Mesenchymal stem cell (in vitro differentiated cells and primary cell): ENCODE measurements around the gene FOXL1.

Experiments used
- DNase-seq: peaks from one replicate; pipeline ENCODE4 v3.0.0-alpha.2; 2013
- H2AFZ ChIP-seq: one replicate; pipeline ENCODE4 v1.6.1; 2013; ENCODE audit warnings: low read depth, mild to moderate bottlenecking, control low read depth, inconsistent platforms, low read length, moderate library complexity
- H2AK5ac ChIP-seq: 2 replicates; pipeline ENCODE4 v1.6.1; 2013; ENCODE audit warnings: low read length, moderate library complexity, mild to moderate bottlenecking, inconsistent platforms; ENCODE audit not compliant: severe bottlenecking
- H2BK120ac ChIP-seq: one replicate; pipeline ENCODE4 v1.6.1; 2013; ENCODE audit warnings: low read depth, mild to moderate bottlenecking, inconsistent platforms, low read length, moderate library complexity
- H2BK12ac ChIP-seq, 2 experiments: one replicate each; pipeline ENCODE4 v1.6.1; 2013; ENCODE audit warnings: inconsistent platforms in 2 of 2, low read length in 2 of 2, mild to moderate bottlenecking in 2 of 2, moderate library complexity in 2 of 2, control low read depth in 1 of 2
- H2BK15ac ChIP-seq: one replicate; pipeline ENCODE4 v1.6.1; 2013; ENCODE audit warnings: mild to moderate bottlenecking, low read depth, inconsistent platforms; ENCODE audit not compliant: poor library complexity, severe bottlenecking
- H2BK5ac ChIP-seq: 2 replicates; pipeline ENCODE4 v1.6.1; 2013; ENCODE audit warnings: low read depth, mild to moderate bottlenecking, low read length, control low read depth, inconsistent platforms; ENCODE audit not compliant: poor library complexity, severe bottlenecking
- H3K14ac ChIP-seq, 2 experiments: one replicate each; pipeline ENCODE4 v1.6.1; 2013; ENCODE audit warnings: inconsistent platforms in 2 of 2, low read length in 2 of 2, control low read depth in 1 of 2, mild to moderate bottlenecking in 1 of 2, moderate library complexity in 1 of 2
- H3K18ac ChIP-seq, 2 experiments: one replicate each; pipeline ENCODE4 v1.6.1; 2013; ENCODE audit warnings: inconsistent platforms in 2 of 2, low read length in 2 of 2, control low read depth in 1 of 2, low read depth in 1 of 2, mild to moderate bottlenecking in 1 of 2
- H3K23ac ChIP-seq, 2 experiments: one replicate each; pipeline ENCODE4 v1.6.1; 2013; ENCODE audit warnings: inconsistent platforms in 2 of 2, low read length in 2 of 2, mild to moderate bottlenecking in 2 of 2, moderate library complexity in 2 of 2, control low read depth in 1 of 2
- H3K27ac ChIP-seq: 2 replicates; pipeline ENCODE4 v1.5.1; 2013; ENCODE audit warnings: mild to moderate bottlenecking, moderate library complexity, low read length, control low read depth, inconsistent platforms; ENCODE audit not compliant: poor library complexity, severe bottlenecking
- H3K27me3 ChIP-seq, 2 experiments: 2 replicates each; pipeline versions ENCODE4 v1.6.1 to v1.7.0; 2013; ENCODE audit warnings: low read length in 2 of 2, mild to moderate bottlenecking in 2 of 2, moderate library complexity in 2 of 2, control low read depth in 1 of 2, inconsistent platforms in 1 of 2; ENCODE audit not compliant: control insufficient read depth in 1 of 2, insufficient read depth in 1 of 2
- H3K36me3 ChIP-seq, 2 experiments: 2 replicates each; pipeline versions ENCODE4 v1.6.1 to v1.7.0; 2013; ENCODE audit warnings: low read length in 2 of 2, control low read depth in 1 of 2, inconsistent platforms in 1 of 2, low read depth in 1 of 2, mild to moderate bottlenecking in 1 of 2; ENCODE audit not compliant: insufficient read depth in 2 of 2, control insufficient read depth in 1 of 2
- H3K4ac ChIP-seq, 2 experiments: one replicate each; pipeline ENCODE4 v1.6.1; 2013; ENCODE audit warnings: inconsistent platforms in 2 of 2, low read length in 2 of 2, mild to moderate bottlenecking in 2 of 2, moderate library complexity in 2 of 2, control low read depth in 1 of 2, low read depth in 1 of 2
- H3K4me1 ChIP-seq: 2 replicates; pipeline ENCODE4 v1.6.1; 2013; ENCODE audit warnings: low read depth, low read length, control low read depth; ENCODE audit not compliant: control insufficient read depth, insufficient read depth
- H3K4me2 ChIP-seq: 2 replicates; pipeline ENCODE4 v1.6.1; 2013; ENCODE audit warnings: low read length, mild to moderate bottlenecking, inconsistent platforms; ENCODE audit not compliant: poor library complexity, severe bottlenecking
- H3K4me3 ChIP-seq, 2 experiments: 2 replicates each; pipeline versions ENCODE4 v1.5.1 to v1.7.0; 2013; ENCODE audit warnings: low read length in 2 of 2, mild to moderate bottlenecking in 2 of 2, control low read depth in 1 of 2, low read depth in 1 of 2; ENCODE audit not compliant: insufficient read depth in 1 of 2
- H3K79me1 ChIP-seq: replicated peaks from 2 replicates; pipeline ENCODE4 v1.6.1; 2013; ENCODE audit warnings: mild to moderate bottlenecking, control low read depth, low read length, inconsistent platforms; ENCODE audit not compliant: poor library complexity, severe bottlenecking
- H3K9ac ChIP-seq: 2 replicates; pipeline ENCODE4 v1.7.0; 2013; ENCODE audit warnings: mild to moderate bottlenecking, low read length, moderate library complexity
- H3K9me3 ChIP-seq: 2 replicates; pipeline ENCODE4 v1.7.0; 2013; ENCODE audit warnings: mild to moderate bottlenecking, low read length; ENCODE audit not compliant: control insufficient read depth
- H4K8ac ChIP-seq: one replicate; pipeline ENCODE4 v1.6.1; 2013; ENCODE audit warnings: inconsistent platforms, mild to moderate bottlenecking, low read length, moderate library complexity
- H4K91ac ChIP-seq: one replicate; pipeline ENCODE4 v1.6.1; 2013; ENCODE audit warnings: mild to moderate bottlenecking, low read length, inconsistent platforms
- WGBS: methylation state at CpG from one replicate; pipeline ENCODE4 v1.1.7; 2013; ENCODE audit warnings: mixed read lengths; 5-methylcytosine and 5-hydroxymethylcytosine counted together

FOXL1 gene

GRCh38 chr16:86540894-86541293, 37.5 kb upstream of the FOXL1 start:
- Histone ChIP-seq H3K14ac (no peak overlapping the region), H3K4me3 (no peak overlapping the region), H3K4me1 (no peaks in the 10 kb centered on the region), H3K9ac (no peak overlapping the region), H3K9me3 (no peaks in the 10 kb centered on the region), H4K8ac (no peak overlapping the region), H2BK120ac (no peak overlapping the region), H2BK5ac (no peak overlapping the region), H3K4me2 (no peak overlapping the region), H2BK15ac (no peak overlapping the region), H3K27ac (no peak overlapping the region), H2BK12ac (no peak overlapping the region), H2AFZ (no peak overlapping the region), H3K4ac (no peak overlapping the region), H3K23ac (no peak overlapping the region), H2AK5ac (no peak overlapping the region), H3K27me3 (no peaks in the 10 kb centered on the region), H3K79me1 (peaks cover 26% of the 10 kb centered on the region), H4K91ac (no peak overlapping the region), H3K36me3 (peaks cover 65 to 95% of the 10 kb centered on the region in 2 experiments), H3K18ac (no peak overlapping the region)
- no peak for DNase-seq
- 96% methylated on average over 6 of the region's 6 CpGs for WGBS

DNA sequence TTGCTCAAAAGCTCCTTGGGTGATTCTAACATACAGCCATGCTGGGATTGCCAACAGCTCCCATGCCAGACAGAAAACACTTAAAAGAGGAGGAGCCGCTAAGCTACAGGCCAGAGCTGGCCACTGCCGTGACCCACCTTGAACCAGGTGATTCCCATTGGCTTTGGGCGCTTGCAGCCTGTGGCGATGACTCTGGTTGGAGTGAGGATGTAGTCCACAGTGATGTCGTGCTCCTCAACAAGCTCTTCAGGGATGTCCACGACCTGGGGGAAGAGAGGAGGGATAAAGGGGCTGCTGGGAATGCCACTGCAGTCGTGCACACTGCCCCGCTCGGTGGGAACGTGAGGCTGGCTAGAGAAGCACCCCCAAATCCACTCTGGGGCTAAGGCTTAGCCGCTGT, 36.8 kb upstream of the FOXL1 start:
- no peaks in the 10 kb centered on the region for H3K27me3 ChIP-seq
- H2AK5ac ChIP-seq, result no peak overlapping the region
- no peak overlapping the region for H3K27ac ChIP-seq
- H3K4ac ChIP-seq, result no peak overlapping the region
- H2BK5ac ChIP-seq, result no peak overlapping the region
- no peak overlapping the region for H3K4me2 ChIP-seq
- H2AFZ ChIP-seq, result no peak overlapping the region
- no peak overlapping the region for H2BK120ac ChIP-seq
- no peak overlapping the region for H2BK12ac ChIP-seq
- H3K18ac ChIP-seq, result no peak overlapping the region
- DNase-seq, result no peak
- no peak overlapping the region for H3K4me3 ChIP-seq
- H3K23ac ChIP-seq, result no peak overlapping the region
- no peaks in the 10 kb centered on the region for H3K9me3 ChIP-seq
- no peak overlapping the region for H4K91ac ChIP-seq
- no peaks in the 10 kb centered on the region for H3K4me1 ChIP-seq
- H4K8ac ChIP-seq, result no peak overlapping the region
- H3K79me1 ChIP-seq, result peaks cover 26% of the 10 kb centered on the region
- no peak overlapping the region for H3K9ac ChIP-seq
- H3K14ac ChIP-seq, result no peak overlapping the region
- no peak overlapping the region for H2BK15ac ChIP-seq
- peaks cover 64 to 96% of the 10 kb centered on the region in 2 experiments for H3K36me3 ChIP-seq
- 92% methylated on average over 11 of the region's 11 CpGs for WGBS

DNA sequence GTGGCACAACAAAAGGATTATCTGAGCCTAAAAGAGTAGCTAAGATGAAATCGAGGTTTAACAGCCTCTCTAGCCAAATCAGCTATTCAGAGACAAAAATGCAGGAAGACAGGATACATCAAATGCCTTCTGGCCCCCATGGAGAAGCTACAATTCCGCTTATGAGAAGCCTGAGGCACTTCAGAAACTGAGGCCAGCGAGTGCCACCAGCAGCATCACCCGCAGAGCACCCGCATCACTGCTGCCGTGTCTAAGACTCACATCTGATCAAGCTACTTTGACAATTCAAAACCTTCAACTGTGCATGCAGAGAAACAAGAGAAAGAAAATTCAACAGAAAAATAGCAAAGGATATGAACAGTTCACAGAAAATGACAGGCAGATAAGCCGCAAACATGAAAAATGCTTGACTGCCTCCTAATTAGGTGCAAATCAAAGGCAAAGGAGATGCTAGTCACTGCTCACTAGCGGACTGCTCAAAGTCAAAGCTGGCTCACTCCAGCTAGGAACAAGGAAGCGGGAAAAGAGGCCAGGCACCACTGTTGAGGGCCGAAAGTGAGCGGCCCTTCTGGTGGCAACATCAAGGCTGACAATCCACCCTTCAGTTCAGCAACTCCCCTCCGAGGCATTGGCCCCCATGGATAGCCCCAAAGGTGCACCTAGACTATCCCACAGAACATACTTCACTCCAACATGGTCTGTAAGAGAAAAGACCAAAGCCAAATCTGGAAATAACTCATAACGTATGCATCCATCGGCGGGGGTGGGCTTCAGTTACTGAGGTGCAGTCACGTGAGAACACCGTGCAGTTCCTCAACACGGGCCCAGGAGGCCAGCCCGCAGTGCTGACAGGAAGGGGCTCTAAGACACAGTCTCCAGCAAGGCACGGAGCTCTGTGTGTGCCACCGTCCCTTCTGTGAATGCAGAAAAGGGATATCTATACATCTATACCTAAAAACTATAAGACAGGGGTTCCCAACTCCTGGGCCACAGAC, 35.3 kb upstream of the FOXL1 start:
- H3K27ac ChIP-seq, result no peak overlapping the region
- peaks cover 25% of the 10 kb centered on the region for H3K79me1 ChIP-seq
- H3K23ac ChIP-seq, result no peak overlapping the region
- no peak overlapping the region for H2BK12ac ChIP-seq
- no peak overlapping the region for H2BK120ac ChIP-seq
- H3K9me3 ChIP-seq, result no peaks in the 10 kb centered on the region
- no peak for DNase-seq
- H3K4ac ChIP-seq, result no peak overlapping the region
- H4K8ac ChIP-seq, result no peak overlapping the region
- no peak overlapping the region for H3K4me2 ChIP-seq
- no peak overlapping the region for H2BK5ac ChIP-seq
- H3K4me3 ChIP-seq, result no peak overlapping the region
- H2AFZ ChIP-seq, result no peak overlapping the region
- H3K36me3 ChIP-seq, result peaks cover 63 to 96% of the 10 kb centered on the region in 2 experiments
- 96% methylated on average over 21 of the region's 21 CpGs for WGBS
- no peaks in the 10 kb centered on the region for H3K4me1 ChIP-seq
- no peak overlapping the region for H2BK15ac ChIP-seq
- H4K91ac ChIP-seq, result no peak overlapping the region
- H3K14ac ChIP-seq, result no peak overlapping the region
- H3K27me3 ChIP-seq, result no peaks in the 10 kb centered on the region
- H3K18ac ChIP-seq, result no peak overlapping the region
- H2AK5ac ChIP-seq, result no peak overlapping the region
- no peak overlapping the region for H3K9ac ChIP-seq

GRCh38 chr16:86545481-86545880, 32.9 kb upstream of the FOXL1 start:
- Histone ChIP-seq H3K23ac (no peak overlapping the region), H3K18ac (no peak overlapping the region), H3K9me3 (no peaks in the 10 kb centered on the region), H3K27me3 (no peaks in the 10 kb centered on the region), H2BK15ac (no peak overlapping the region), H3K9ac (no peak overlapping the region), H2AK5ac (no peak overlapping the region), H2BK120ac (no peak overlapping the region), H2BK5ac (no peak overlapping the region), H3K4me2 (no peak overlapping the region), H3K14ac (no peak overlapping the region), H4K8ac (no peak overlapping the region), H2BK12ac (no peak overlapping the region), H3K36me3 (peaks cover 56 to 95% of the 10 kb centered on the region in 2 experiments), H3K4me1 (no peaks in the 10 kb centered on the region), H3K4me3 (no peak overlapping the region), H3K4ac (no peak overlapping the region), H2AFZ (no peak overlapping the region), H3K27ac (no peak overlapping the region), H4K91ac (no peak overlapping the region), H3K79me1 (peaks cover 38% of the 10 kb centered on the region)
- DNase-seq, result no peak
- WGBS, result 89% methylated on average over 12 of the region's 12 CpGs
